Occipital lobe (tissue), 2 donors: Measurements from ENCODE around the gene UBE3B. TPM values are rescaled to one million over a fixed set of nuclear protein-coding genes. Genes with fewer than 3 reads are reported as not detected.
"Not testable (repeated sequence)": the region's sequence is repeated elsewhere in the genome, so short reads cannot be mapped to it uniquely, and the experiment has no call there.

Experiments
- DNase-seq: peaks from one replicate; lab custom pipeline; 2025; lab: John Stamatoyannopoulos, UW
- total RNA-seq: library from RNA; depleted of rRNA; stranded (reverse); fragments of >200 nt; gene quantifications from one replicate; pipeline ENCODE4 v1.2.3, GENCODE V29; 2014

UBE3B gene
- total RNA-seq, 1 donor from 2014 or later, result 24.3 TPM

DNA sequence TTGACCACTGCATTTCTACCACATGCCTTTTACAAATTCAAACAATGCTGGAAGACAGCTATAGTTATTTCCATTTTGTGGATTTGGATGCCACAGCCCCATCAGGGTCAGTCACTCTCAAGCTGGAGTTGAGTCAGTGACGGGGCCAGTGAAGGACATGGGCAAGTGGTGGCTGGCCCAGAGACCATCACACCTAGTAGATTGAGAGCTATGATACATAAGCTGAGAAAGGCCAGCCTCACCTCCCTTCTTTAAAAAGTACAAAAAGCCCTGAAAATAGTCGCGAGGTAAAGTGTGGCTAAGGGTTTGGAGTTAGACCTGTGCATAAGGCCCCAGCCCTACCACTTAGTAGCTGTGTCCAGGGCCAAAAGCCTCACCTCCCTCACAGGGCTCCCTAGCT is 4.4 kb upstream of the UBE3B start:
- DNase-seq, result no peak

DNA sequence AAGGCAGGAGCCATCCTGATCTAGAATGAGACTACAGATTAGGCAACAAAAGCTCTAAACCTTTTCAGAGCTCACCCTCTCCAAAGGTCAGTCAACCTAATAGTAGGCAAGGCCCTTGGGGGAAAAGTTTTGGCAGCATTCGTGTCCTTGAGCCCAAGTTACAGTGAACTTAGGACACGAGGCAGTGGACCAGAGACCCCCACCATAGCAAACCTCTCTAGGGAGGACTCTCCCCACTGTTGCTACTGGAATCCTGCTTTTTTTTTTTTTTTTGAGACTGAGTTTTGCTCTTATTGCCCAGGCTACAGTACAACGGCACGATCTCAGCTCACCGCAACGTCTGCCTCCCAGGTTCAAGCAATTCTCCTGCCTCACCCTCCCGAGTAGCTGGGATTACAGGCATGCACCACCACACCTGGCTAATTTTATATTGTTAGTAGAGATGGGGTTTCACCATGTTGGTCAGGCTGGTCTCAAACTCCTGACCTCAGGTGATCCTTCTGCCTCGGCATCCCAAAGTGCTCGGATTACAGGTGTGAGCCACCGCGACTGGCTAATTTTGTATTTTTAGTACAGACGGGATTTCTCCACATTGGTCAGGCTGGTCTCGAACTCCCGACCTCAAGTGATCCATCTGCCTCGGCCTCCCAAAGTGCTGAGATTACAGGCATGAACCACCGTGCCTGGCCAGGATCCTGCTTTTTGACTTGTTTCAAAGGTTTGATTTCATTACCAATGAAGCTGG is 3.7 kb upstream of the UBE3B start:
- not testable (repeated sequence) for DNase-seq

DNA sequence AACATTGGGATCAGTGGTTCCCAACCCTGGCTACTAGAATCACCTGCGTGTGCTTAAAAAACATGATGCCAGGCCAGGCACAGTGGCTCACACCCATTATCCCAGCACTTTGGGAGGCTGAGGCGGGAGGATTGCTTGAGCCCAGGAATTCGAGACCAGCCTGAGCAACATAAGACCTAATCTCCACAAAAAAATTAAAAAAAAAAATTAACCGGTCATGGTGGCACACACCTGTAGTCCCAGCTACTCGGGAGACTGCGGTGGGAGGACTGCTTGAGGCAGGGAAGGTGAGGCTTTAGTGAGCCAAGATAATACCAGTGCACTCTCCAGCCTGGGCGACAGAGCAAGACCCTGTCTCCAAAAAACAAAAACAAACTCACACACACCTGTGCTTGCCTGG is 2.3 kb upstream of the UBE3B start:
- no peak for DNase-seq

DNA sequence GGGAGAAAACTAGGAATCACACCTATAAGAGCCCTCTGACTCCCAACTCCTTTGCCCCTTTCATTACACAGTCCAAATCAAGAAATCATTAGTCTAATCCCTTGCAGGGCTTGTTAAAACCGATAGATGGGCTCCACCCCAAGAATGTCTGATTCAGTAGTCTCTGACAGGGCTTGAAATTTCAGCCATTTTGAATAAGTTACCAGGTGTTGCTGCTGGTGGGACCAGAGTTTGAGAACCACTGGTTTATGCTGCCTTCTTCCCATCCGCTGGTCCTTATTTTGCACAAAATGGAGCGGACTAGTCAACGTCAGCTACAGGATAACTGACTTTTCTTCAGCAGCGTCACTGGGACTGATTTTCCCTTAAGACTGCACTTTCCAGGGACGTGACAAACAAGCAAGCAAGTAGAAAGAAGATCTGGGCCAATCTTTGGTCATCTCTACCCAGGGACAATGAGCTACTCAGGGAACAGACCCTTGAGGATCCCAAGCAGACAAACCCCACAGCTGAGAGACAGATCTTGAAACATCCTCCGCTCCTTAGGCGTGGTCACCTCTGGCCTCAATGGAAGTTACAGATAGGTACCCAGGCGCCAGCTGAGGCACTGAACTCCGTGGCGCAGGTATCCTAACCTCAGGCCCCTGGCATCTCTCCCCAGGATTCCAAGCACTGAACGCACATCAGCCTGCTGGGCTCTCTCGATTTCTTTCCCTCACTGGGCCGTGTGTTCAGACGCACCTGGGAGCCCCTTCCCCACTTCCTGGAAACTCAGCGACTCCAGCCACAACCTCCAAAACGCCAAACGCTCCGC is 1.2 kb upstream of the UBE3B start:
- DNase-seq, result no peak

DNA sequence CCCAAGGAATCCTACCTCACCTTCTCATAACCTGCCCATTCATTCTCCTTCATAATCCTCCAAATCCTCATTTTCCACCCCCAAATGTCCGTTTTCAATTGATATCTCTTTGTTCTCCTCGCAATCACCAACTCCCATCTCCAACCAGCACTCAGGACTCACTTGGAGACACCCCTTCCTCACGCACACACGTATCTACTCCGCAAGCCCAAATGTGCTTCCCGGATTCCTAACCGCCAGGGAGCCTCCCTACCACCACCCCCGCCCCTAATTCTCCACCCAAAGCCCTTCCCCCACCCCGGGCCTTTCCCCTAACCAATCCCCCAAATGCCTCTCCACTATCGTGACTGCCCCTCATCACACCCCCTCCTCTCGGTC is 638 bp upstream of the UBE3B start:
- DNase-seq, result no peak

DNA sequence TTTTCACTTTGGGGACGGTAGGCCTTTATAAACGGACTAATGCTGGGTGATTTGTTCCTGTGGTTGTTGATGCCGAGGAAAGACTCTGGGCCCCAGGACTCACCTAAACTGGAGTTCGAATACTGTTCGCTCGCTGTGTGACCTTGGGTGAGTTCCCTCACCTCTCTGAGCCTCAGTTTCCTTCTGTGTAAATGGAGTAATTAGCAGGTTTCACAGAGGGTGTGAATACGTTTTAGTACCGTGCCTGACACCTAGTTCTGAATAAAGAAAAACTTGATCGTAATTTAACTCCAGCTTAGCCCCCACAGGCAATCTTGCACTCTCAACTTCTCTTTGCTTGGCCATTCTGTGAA is 505 bp downstream of the UBE3B start:
- DNase-seq, result no peak

DNA sequence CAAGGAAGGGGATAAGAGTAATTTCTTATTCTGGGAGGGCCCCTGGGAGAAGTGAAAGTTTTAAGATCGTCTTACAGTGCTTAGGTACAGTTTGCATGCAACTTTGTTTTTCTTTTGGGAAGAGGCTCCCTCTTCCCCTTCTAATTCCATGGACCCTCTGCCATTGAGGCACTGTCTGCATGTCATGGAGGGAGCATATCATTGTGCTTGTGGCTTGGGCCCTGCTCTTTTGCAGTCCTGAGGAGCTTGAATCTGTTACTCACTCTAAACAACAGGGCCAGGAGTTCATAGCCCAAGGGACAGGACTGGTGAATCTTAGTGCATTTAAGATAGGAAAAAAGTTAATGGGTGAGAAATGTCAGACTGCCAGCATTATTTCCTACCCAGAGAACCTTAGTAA is 2.3 kb downstream of the UBE3B start:
- no peak for DNase-seq

DNA sequence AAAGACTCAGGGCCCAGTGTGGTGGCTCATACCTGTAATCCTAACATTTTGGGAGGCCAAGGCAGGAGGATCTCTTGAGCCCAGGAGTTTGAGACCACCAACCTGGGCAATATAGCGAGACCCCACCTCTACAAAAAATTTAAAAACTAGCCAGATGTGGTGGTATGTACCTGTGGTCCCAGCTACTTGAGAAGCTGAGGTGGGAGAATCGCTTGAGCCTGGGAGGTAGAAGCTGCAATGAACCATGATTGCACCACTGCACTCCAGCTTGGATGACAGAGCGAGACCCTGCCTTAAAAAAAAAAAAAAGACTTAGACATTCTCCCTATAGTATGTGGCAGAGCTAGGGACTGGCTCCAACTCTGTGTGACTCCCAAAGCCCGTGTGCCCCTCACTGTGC is 2.9 kb downstream of the UBE3B start:
- DNase-seq, result no peak

DNA sequence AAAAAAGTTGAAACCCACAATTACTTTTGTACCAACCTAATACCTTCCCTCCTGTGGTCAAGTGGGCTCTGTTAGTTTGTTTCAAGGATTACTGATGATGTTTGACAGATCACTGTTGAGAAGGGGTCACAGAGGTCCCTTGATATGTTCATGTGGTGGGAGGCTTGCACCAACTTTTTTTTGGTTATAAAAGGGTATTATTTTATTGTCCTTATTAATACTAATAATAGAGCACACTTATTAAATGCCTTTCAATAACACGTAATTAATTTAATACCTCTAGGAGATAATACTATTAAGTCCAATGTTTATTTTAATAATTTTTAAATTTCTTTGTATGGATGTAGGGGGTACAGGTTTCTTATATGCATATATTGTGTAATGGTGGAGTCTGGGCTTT is 4.4 kb downstream of the UBE3B start:
- DNase-seq, result no peak

DNA sequence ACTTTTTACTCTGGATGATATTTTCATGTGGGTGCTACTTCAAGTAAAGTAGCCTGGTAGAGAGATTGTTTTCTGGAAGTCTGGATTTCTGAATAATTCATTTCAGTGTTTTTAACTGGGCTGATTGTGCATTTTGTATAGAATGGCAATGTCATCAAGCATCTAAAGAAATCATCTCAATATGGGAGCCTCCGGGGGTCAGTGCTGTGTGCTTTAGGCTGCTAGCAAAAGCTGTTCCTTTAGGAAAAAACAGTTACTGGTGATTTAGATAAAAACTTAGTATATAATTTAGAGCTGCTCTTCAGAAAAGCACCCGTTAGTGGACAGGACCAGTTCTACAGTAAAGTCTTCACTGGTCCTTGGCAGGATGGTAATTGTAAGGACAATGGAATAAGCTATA is 5.1 kb downstream of the UBE3B start:
- DNase-seq, result no peak

DNA sequence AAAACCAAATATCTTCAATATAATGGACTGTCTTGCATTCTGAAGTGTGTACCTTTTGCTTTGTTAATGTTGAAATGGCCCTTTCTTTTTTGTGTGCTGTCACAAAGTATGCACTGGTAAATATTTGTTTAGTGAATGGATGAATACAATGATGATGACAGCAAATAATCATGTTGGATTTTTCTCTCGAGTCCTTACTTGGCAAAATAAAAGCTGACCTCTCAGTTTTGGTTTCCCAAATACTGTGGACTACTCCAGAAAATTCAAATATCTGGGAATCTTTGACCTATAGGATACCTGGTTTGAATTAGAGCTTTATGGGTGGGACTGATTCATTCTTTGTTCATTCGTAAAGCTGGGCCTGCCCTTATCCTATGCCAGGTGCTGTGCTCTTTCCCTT is 5.5 kb downstream of the UBE3B start:
- DNase-seq, result no peak

DNA sequence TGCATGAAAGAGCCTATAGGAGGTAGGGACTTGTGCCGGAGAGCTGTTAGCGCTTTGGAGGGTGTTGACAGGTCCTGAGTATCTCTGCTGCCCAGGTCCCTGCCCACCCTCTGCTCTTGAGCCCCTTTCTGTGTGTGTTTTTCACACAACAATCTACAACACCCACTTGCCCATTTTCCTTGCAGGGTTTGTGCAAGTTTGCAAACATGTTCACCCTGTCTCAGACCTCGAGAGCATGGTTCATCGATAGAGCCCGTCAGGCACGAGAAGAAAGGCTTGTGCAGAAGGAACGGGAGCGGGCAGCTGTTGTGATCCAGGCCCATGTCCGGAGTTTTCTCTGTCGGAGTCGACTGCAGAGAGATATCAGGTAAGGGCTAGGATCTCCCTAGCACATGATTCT is 5.9 kb downstream of the UBE3B start:
- DNase-seq, result no peak

DNA sequence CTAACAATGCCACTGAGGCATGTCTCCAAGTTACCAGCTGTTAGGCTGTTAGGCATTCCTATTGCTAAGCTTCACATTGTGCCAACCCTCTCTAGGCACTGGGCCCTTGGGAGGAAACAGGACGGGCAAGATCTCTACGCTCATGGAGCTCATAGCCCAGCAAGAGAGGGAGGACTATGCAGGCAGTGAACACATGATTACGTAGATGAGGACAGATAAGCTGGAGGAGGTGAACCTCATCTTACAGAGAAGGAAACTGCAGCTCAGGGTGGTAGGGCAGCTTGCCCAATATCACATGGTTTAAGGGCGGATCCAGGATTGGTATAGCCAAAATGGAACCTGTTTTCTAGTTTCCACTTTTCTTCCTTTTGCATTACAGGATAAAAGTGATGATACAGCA is 7.8 kb downstream of the UBE3B start:
- no peak for DNase-seq

DNA sequence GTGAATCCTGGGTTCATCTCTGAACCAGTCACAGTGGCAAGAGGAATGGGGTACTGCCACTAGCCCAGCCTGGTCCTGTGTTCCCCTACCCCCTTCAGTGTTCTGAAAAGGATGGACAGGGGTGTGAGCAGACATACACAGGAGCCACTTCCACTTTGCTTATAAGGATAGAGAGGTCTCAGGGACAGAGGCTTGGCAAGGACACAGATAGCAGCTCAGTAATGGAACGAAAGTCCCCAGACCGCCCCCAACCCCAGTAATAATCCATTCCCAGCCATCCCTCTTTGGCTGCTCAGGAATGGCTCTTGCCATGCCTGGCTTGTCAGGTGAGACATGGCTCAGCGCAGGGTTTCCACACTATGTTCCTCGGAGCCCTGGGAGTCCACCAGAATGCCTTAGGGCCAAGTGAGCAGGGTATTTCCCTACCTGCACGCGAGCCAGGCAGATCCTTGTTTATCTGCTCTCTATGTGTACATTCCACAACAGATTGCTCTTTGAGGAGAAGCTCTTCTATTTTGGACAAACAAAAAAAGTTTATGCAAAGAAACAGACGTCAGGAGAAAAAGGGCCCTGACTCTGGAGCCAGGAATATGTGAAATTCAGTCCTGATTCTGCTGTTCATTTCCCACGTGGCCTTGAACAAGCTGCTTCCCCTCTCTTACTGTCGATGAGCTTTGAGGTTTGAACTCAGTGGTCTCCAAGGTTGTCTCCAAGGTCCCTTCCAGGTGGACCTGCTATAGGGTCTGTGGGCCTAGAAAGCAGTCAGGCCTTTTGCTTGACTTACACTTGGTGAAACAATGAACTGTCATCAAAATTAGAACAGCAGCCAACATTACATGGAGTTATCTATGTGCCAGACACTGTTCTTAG is 10.0 kb downstream of the UBE3B start:
- no peak for DNase-seq

DNA sequence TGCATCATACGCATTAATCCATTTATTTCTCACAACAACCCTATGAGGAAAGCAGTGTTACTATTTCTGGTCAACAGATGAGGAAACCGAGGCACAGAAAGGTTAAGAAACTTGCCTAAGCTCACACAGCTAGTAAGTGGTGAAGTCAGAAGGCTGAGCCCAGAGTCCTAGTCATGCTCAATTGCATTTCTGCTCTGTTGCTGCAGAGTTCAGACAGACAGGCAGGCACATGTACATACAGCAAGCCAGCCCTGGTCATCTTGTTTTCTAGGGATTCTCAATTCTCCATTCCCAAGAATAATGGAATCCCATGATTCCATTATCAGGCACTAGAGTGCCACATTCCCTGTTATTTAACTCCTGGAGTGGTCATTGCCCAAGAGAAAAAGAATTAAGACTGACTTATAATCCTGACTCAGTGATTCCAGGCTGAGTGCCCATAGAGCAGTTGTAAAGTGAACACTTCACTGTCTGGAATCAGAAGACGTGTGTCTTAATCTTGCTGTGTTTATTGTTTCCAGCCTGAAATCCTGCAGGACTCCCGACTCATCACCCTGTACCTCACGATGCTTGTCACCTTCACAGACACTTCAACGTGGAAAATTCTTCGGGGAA is 10.7 kb downstream of the UBE3B start:
- DNase-seq, result no peak

DNA sequence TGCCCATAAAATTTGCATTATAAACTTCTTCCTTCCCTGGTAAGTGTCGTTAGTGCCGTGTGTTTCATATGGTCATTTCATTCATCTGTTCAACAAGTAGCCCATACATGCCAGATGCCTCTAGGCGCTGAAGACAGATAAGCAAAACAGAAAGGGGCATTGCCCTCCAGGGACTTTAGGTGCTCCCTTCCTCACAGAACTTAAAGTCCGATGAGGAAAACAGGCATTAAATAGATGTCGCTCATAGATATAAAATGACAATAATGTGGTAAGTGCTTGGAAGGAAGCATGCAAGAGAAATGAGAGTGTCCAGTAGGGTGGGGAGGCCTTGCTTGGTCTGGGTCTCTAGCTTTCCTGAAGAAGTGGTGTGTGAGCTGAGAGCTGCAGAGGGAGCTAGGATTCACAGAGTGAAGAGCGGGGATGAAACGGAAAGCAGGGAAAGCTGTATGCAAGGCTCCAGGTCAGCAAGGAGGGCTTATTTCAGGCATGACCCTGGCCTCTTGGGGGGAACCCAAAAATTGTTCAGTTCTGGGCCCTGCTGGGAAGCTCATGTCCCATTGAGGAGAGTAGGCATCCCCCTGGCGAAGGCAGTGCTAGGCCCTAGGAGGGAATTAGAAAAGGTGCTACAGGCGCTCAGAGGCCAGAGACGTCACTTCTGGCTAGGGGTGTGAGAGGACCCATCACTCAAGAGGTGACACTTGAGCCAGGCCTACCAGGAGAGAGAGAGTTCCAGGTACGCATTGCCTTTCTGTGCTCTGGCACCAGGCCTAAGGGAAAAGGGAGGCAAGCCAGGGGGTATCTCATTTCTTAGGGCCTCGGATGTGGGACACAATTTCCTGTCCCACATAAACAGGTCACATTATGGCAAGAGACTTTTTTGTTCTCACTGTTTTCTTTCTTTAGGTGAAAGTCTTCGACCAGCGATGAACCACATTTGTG is 11.9 kb downstream of the UBE3B start:
- no peak for DNase-seq

DNA sequence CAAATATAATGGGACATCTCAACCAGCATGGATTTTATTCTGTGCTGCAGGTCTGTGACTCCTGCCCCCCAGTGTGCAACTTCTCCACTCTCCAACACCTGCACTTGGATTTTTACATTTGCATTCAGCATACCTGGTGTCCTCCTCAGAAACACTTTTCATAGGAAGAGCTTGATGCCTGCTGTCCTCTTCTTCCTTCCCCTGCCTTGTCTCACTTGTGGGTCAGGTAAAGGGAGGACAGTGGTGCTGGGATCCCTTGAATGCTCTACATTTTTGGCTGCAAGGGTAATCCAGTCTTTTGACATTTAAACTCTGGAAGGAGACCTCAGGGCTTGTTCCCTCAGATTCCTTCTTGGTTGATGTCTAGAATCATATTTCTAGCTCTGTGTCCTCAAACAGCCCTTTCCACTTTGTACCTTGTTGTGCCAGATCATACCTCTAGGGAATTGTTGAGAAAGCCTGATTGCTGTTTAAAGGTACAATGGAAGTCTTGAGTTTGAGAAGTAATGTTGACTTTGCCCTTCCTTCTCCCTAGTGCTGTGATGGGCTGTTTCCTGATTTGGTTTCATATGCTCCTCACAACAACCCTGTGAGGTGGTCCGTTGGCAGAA is 12.6 kb downstream of the UBE3B start:
- no peak for DNase-seq

DNA sequence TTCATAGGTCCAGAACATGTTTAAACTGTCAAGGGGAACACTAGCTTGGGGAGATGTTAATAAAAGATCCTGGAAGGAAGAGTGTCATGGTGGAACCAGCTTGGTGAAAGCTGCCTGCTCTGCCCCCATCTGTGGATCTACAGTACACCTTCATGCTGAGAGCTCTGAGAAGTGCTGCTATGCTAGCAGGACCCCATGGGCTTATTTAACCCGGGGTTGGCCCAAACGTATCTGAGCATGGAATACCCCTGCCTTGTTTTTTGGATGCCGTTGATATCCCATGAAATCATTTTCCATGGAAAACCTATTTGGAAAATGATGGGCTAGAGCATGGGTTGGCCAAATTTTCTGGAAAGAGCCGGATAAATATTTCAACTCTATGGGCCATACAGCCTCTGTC is 14.2 kb downstream of the UBE3B start:
- no peak for DNase-seq

DNA sequence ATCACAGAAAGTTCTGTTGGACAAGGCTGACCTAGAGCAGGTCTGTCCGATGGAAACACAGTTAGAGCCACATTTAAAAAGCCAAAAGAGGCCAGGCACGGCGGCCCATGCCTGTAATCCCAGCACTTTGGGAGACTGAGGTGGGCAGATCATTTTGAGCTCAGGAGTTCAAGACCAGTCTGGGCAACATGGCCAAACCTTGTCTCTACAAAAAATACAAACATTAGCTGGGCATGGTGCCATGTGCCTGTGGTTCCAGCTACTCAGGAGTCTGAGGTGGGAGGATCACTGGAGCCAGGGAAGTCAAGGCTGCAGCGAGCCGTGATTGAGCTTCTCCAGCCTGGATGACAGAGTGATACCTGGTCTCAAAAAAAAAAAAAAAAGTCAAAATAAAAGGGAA is 14.9 kb downstream of the UBE3B start:
- DNase-seq, result no peak

DNA sequence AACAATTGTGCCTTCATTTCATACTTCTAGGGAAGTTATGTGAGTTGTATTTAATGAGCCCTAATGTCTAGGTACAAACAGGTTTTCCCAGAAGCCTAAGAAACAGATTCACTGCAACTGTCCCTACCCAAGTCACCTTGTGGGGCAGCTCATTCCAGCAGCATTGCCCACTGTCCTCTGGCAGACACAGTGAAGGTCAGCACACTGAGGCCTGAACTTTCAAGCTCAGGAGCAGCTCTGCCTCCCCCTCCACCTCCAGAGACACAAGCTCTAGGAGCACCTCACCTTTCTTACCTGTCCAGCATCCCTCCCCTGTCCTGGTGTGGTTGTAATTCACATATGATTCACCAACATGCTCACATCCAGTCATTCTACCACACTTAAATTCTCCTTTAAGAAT is 15.7 kb downstream of the UBE3B start:
- DNase-seq, result no peak
